Stomach (tissue), 9 donors: ENCODE data around the gene DOCK3. TPM values are rescaled to one million over a fixed set of nuclear protein-coding genes. Genes with fewer than 3 reads are reported as not detected.

ENCODE experiments used
- DNase-seq, 2 donors: peaks; one replicate each; pipeline versions ENCODE4 v3.0.0 to v3.0.0-alpha.2; 2013 to 2019
- H3K27ac ChIP-seq, 5 donors: fragments of 200-600 bp in 4 of 5; sonication (generic) in 4 of 5; one replicate each; pipeline ENCODE4 v1.5.1; 2013 to 2019; ENCODE audit warnings: mild to moderate bottlenecking in 1 of 5, moderate library complexity in 1 of 5
- H3K27me3 ChIP-seq, 3 donors: fragments of 200-600 bp; sonication (generic); one replicate each; pipeline ENCODE4 v1.5.1; 2017 to 2019; ENCODE audit warnings: mixed run types in 1 of 3
- H3K36me3 ChIP-seq, 4 donors: fragments of 200-600 bp; sonication (generic); 1 replicate in 3 of 4; 2 replicates in 1 of 4; pipeline ENCODE4 v1.5.1; 2016 to 2019
- H3K4me1 ChIP-seq, 4 donors: fragments of 200-600 bp; sonication (generic); one replicate each; pipeline ENCODE4 v1.5.1; 2016 to 2019
- H3K4me3 ChIP-seq, 4 donors: fragments of 200-600 bp; sonication (generic) in 3 of 4; one replicate each; pipeline ENCODE4 v1.5.1; 2016 to 2019; ENCODE audit warnings: mild to moderate bottlenecking in 1 of 4
- H3K9me3 ChIP-seq, 4 donors: fragments of 200-600 bp; sonication (generic); one replicate each; pipeline ENCODE4 v1.5.1; 2016 to 2019
- EP300 ChIP-seq: sonication (generic); formaldehyde crosslinking; IDR thresholded peaks from one replicate; pipeline ENCODE4 v1.6.1; 2017; ENCODE audit warnings: antibody characterized with exemption
- POLR2A ChIP-seq, 4 donors: fragments of 450-650 bp; IDR thresholded peaks; one replicate each; pipeline ENCODE4 v1.6.1; 2016; ENCODE audit warnings: antibody characterized with exemption in 4 of 4, control low read depth in 2 of 4, mild to moderate bottlenecking in 1 of 4, moderate library complexity in 1 of 4
- POLR2AphosphoS5 ChIP-seq, 3 donors: sonication (generic); formaldehyde crosslinking; IDR thresholded peaks; one replicate each; pipeline ENCODE4 v1.6.1; 2016; ENCODE audit warnings: antibody characterized with exemption in 3 of 3
- WGBS, 5 donors: extraction: QIAGEN DNeasy Blood & Tissue Kit in 3 of 5; methylation state at CpG; one replicate each; pipeline versions ENCODE4 v1.1.5 to v1.1.7; 2013 to 2018; 5-methylcytosine and 5-hydroxymethylcytosine counted together
- intact Hi-C: fragments of 100-400 bp; cut with DNase I; formaldehyde crosslinking; loops from one replicate; pipeline ENCODE4 v1.15.1; 2023; ENCODE audit warnings: low total_unique reads
- polyA plus RNA-seq, 3 donors: library from polyadenylated mRNA; stranded (reverse); fragments of 200-250 nt; gene quantifications; one replicate each; pipeline ENCODE4 v1.2.3, GENCODE V29; 2013
- total RNA-seq, 5 donors: library from RNA; depleted of rRNA; stranded (reverse); fragments of >200 nt; gene quantifications; one replicate each; pipeline versions ENCODE4 v1.1.0 to v1.2.3, GENCODE V29; 2014 to 2016
- TF ChIP-seq, protein P1 (sequence below), 7 experiments: fragments of 450-650 bp in 4 of 7; fragments of 200-600 bp in 3 of 7; sonication (generic) in 3 of 7; IDR thresholded peaks; one replicate each; pipeline ENCODE4 v1.5.1; 2016 to 2019; ENCODE audit warnings: antibody characterized with exemption in 7 of 7, control low read depth in 2 of 7, mild to moderate bottlenecking in 1 of 7
- donor health status: healthy with polysubstance abuse.
- donor health status: Bipolar disorder and iron deficiency.
- donor health status: healthy.

DOCK3 gene
- total and polyA plus RNA-seq, 8 donors = 0.06 to 2.3 (median 1.0) TPM; not detected in 2

DNA sequence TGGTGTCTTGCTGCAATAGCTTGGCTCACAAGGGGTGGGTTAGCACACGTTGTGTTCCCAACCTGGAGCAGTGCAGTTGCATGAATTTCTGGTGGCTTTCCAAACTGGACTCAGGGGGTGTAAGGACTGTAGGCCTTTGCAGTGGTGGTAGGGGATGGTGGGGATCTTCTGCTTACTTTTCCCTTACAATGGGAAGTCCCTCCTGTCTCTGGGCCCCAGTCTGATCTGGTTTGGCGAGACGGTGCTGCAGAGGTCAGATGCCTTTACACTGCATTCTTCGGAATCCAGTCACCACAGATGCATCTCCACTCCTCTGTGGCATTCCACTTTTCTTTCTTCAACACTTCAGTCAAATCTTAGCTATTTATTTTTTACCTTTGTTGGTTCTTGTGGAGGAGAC, 132.1 kb downstream of the DOCK3 start:
- H3K36me3 ChIP-seq = no peaks in the 10 kb centered on the region
- peaks cover 0 to 27% (median 20%) of the 10 kb centered on the region in 4 donors for H3K9me3 ChIP-seq
- no peaks in the 10 kb centered on the region for H3K4me1 ChIP-seq
- intact Hi-C loops = no loop called here
- H3K4me3 ChIP-seq = no peak overlapping the region
- peak in 1 of 2 donors; percentile 8 for DNase-seq
- WGBS, 5 donors = 63 to 88% (median 80%) methylated on average over 3 to 4 of the region's 4 CpGs
- H3K27me3 ChIP-seq = no peaks in the 10 kb centered on the region
- no peak overlapping the region for H3K27ac ChIP-seq
- TF ChIP-seq POLR2AphosphoS5 (IDR thresholded peaks at IDR 0.05) = no peak
- no peak for TF ChIP-seq EP300

DNA sequence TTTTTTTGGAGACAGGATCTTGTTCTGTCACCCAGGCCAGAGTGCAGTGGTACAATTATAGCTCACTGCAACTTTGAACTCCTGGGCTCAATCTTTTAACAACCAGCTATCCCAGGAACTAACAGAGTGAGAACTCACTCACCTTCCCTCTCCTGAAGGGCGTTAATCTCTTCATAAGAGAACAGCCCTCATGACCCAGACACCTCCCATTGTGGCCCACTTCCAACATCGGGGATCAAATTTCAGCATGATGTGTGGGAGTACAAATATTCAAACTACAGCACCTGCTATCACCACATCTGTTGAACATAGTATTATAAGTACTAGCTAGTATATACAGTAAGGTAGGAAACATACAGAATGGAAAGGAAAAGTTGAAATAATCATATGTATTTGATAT, 132.5 kb downstream of the DOCK3 start:
- intact Hi-C loops = no loop called here
- H3K4me1 ChIP-seq = no peaks in the 10 kb centered on the region
- peaks cover 0 to 25% (median 15%) of the 10 kb centered on the region in 4 donors for H3K9me3 ChIP-seq
- H3K36me3 ChIP-seq = no peaks in the 10 kb centered on the region
- peak; percentile 73 to 82 for DNase-seq
- 26 to 41% (median 31%) methylated on average over 2 of the region's 2 CpGs for WGBS, 5 donors
- no peaks in the 10 kb centered on the region for H3K27me3 ChIP-seq
- H3K4me3 ChIP-seq = no peak overlapping the region
- TF ChIP-seq, protein P1, sequence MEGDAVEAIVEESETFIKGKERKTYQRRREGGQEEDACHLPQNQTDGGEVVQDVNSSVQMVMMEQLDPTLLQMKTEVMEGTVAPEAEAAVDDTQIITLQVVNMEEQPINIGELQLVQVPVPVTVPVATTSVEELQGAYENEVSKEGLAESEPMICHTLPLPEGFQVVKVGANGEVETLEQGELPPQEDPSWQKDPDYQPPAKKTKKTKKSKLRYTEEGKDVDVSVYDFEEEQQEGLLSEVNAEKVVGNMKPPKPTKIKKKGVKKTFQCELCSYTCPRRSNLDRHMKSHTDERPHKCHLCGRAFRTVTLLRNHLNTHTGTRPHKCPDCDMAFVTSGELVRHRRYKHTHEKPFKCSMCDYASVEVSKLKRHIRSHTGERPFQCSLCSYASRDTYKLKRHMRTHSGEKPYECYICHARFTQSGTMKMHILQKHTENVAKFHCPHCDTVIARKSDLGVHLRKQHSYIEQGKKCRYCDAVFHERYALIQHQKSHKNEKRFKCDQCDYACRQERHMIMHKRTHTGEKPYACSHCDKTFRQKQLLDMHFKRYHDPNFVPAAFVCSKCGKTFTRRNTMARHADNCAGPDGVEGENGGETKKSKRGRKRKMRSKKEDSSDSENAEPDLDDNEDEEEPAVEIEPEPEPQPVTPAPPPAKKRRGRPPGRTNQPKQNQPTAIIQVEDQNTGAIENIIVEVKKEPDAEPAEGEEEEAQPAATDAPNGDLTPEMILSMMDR (IDR thresholded peaks at IDR 0.05) = no peak
- no peak for TF ChIP-seq EP300
- no peak for TF ChIP-seq POLR2AphosphoS5 (IDR thresholded peaks at IDR 0.05)
- TF ChIP-seq POLR2A (IDR thresholded peaks at IDR 0.05) = no peak
- H3K27ac ChIP-seq = no peak overlapping the region

DNA sequence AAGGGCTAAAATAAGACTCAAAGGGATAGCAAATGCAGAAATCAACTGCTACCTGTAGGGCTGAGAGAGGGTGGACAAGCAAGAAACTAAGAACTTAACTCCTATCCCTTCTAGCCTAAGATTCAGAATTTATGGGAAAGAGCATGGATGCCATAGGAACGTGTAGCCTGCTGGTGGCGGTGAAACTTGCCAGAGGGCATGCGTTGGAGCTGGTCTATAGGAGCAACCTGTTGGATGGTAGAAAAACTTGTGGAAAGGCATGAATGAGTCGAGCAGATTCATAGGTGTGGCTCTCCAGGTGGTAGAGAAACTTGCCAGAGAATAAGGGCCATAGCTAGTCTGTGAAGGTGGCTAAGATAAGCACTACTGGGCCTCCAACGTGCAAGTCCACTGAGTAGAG, 137.2 kb downstream of the DOCK3 start:
- intact Hi-C loops = no loop called here
- Histone ChIP-seq H3K36me3 (no peaks in the 10 kb centered on the region), H3K4me1 (no peaks in the 10 kb centered on the region), H3K27me3 (no peaks in the 10 kb centered on the region), H3K27ac (no peak overlapping the region), H3K4me3 (no peak overlapping the region), H3K9me3 (no peaks in the 10 kb centered on the region)
- TF ChIP-seq, protein P1 (IDR thresholded peaks at IDR 0.05) = no peak
- TF ChIP-seq EP300 = no peak
- no peak for TF ChIP-seq POLR2AphosphoS5 (IDR thresholded peaks at IDR 0.05)
- TF ChIP-seq POLR2A (IDR thresholded peaks at IDR 0.05) = no peak
- 69 to 76% (median 72%) methylated on average over 5 of the region's 5 CpGs for WGBS, 5 donors
- no peak for DNase-seq

DNA sequence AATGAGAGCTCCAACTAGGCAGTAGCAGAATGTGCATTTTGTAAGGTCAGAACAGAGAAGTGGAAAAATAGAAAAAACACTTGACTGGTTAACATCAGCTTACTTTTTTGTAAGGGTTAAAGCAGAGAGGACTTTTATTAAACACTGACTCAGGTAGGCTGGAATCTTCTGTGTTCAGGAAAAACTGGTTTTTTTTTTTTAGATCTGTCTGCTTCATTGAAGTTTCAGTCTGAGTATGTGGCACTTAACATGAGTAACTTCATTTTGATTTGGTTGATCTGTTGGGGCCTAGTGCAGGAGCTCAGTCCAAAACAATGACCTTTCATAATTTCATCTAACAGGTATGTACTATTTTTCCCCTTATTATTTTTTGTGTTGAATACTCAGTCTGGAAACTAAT, 141.1 kb downstream of the DOCK3 start:
- TF ChIP-seq POLR2AphosphoS5 (IDR thresholded peaks at IDR 0.05) = no peak
- intact Hi-C loops = no loop called here
- DNase-seq = peak in 1 of 2 donors; percentile 51

DNA sequence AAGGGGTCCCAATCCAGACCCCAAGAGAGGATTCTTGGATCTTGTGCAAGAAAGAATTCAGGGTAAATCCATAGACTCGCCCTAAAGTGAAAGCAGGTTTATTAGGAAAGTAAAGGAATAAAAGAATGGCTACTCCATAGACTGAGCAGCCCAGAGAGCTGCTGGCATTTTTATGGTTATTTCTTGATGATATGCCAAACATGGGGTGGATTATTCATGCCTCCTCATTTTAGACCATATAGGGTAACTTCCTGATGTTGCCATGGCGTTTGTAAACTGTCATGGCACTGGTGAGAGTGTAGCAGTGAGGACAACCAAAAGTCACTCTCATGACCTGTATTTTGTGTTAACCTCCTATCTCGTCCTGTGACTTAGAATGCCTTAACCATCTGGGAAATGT, 142.2 kb downstream of the DOCK3 start:
- H3K36me3 ChIP-seq = no peaks in the 10 kb centered on the region
- H3K4me1 ChIP-seq = no peaks in the 10 kb centered on the region
- no peak overlapping the region for H3K4me3 ChIP-seq
- no peaks in the 10 kb centered on the region for H3K27me3 ChIP-seq
- 50 to 74% (median 62%) methylated on average over 3 of the region's 3 CpGs for WGBS, 5 donors
- DNase-seq = no peak
- intact Hi-C loops = no loop called here
- TF ChIP-seq POLR2AphosphoS5 (IDR thresholded peaks at IDR 0.05) = no peak
- TF ChIP-seq POLR2A (IDR thresholded peaks at IDR 0.05) = no peak
- TF ChIP-seq, protein P1 (IDR thresholded peaks at IDR 0.05) = no peak
- no peak for TF ChIP-seq EP300
- H3K27ac ChIP-seq = no peak overlapping the region
- no peaks in the 10 kb centered on the region for H3K9me3 ChIP-seq

More for the DNA sequence above, 141.1 kb downstream of the DOCK3 start:
- H3K4me3 ChIP-seq = no peak overlapping the region
- no peaks in the 10 kb centered on the region for H3K27me3 ChIP-seq
- H3K9me3 ChIP-seq = no peaks in the 10 kb centered on the region
- no peaks in the 10 kb centered on the region for H3K36me3 ChIP-seq
- H3K27ac ChIP-seq = no peak overlapping the region
- no peaks in the 10 kb centered on the region for H3K4me1 ChIP-seq
